Occipital lobe (tissue), 2 donors: ENCODE data around the gene MICAL2. TPM values are rescaled to one million over a fixed set of nuclear protein-coding genes. Genes with fewer than 3 reads are reported as not detected.

ENCODE experiments used
- DNase-seq: peaks from one replicate; lab custom pipeline; 2025; lab: John Stamatoyannopoulos, UW
- total RNA-seq: library from RNA; depleted of rRNA; stranded (reverse); fragments of >200 nt; gene quantifications from one replicate; pipeline ENCODE4 v1.2.3, GENCODE V29; 2014

The MICAL2 gene
- total RNA-seq, 1 donor from 2014 or later = 28.2 TPM

GRCh38 chr11:12154871-12155668 is 44.7 kb downstream of the MICAL2 start:
- no peak for DNase-seq

- DNase-seq = no peak
Observed at GRCh38 chr11:12155696-12156095, 45.3 kb downstream of the MICAL2 start.

GRCh38 chr11:12156301-12157140 is 46.1 kb downstream of the MICAL2 start:
- no peak for DNase-seq

DNA sequence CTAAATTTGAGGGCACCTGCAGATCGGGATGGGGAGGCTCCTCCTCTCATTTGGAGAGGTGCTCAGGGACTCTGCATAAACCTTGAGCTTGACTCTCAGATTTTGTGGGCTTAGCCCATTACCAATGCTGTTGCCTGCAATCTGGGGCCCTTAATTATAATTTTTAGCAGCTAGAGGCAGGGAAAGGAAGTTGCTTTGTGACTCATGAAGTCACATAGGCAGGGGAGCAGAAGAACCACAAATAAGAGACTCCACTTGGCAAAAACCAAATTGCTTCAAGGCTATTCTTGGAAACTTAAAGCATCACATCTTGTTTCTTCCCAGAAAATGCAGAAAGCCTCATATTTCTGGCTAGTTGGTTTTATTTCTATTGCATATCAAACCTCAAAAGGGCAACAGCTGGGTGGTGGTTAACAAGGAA is 46.9 kb downstream of the MICAL2 start:
- no peak for DNase-seq

DNA sequence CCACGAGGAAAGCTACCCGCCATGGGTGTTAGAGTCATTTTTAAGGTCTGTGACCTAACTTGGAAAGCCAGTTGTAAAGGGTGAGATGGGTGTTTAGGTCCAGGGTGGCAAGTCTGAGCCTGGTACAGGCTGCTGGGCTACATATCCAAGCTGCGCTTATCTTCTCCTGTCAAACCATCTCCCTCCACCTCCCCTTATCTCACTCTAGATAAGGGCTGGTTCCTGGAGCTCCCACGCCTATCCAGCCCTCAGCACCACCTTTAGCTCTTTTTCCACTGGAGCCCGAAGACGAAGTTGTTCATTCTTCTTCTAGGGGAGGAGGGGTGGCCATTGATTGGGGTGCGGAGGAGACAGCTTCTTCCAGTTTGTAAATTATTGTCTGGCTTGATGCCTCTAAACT is 48.5 kb downstream of the MICAL2 start:
- no peak for DNase-seq

GRCh38 chr11:12159351-12160099 is 49.1 kb downstream of the MICAL2 start:
- peak; percentile 77 for DNase-seq

DNA sequence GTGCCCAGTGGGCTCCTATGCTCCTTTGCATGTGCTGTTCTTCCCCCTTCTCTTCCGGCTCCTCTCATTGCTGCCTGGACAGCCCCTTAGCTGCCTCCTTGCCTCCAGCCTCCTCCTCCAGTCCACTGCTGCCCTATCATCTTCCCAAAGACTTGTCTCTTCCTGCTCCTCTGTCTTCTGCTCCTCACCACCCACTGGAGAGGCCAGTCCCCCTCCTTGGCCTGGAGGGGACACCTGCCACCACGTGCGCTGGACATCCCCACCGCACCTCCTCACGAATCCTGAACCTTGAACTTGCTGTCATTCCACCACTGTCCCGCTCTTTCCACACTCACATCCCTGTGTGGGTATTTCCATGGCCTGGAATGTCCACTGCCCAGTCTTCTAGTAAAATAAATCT is 49.8 kb downstream of the MICAL2 start:
- DNase-seq = no peak

GRCh38 chr11:12160680-12161079 is 50.3 kb downstream of the MICAL2 start:
- no peak for DNase-seq

GRCh38 chr11:12161137-12161536 is 50.7 kb downstream of the MICAL2 start:
- no peak for DNase-seq

GRCh38 chr11:12161603-12162350 is 51.4 kb downstream of the MICAL2 start:
- no peak for DNase-seq

DNA sequence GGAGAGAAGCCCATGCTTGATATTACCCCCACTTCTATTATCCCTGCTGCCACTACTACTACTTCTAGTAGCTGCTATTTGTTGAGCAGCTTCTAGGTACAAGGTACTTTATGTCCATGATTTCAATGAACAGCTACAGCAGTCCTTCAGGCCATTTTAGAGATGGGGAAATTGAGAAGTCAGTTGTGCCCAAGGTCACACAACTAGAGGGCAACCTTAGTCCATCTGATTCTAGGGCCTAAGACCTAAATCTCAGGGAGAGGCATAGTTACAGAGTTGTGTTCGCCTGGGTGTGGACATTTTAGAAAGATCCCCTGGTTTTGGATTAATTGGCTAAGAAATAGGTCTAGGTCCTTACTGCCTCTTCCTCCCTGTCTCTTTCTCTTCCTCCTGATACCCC is 52.3 kb downstream of the MICAL2 start:
- DNase-seq = no peak

DNA sequence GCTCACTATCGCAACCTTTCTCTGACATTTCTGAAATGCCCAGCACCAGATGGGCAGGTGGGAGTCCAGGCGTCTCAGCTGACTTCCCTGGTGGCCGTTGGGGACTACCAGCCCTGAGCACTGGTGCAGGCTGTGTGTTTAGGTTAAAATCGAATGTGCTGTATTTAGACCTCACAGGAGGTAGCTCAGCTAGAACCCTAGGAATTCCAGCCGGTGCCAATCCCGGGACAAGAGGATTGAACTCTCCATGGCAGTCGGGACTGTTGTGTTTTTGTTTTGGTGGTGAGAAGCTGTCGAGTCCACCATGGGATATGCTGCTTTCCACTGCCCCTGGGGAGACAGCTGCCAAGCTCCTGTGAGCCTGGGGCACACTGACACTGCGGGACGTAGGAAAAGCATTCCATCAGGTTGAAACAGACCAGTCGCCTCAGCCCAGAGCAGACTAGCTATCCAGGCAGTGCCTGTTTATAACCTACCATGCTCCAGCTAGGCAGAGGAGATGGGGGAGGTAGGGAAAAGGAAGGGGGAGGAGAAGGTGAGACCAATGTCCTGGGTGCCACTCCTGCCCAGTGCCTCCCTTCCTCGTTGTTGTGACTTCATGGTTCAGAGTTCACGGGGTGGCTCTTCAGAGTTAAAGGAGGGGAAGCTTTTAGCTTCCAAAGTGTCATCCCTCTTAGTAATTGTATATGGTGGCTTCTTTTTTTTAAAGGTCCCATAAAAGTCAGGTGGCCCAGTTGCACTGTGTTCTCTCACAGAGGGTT is 53.0 kb downstream of the MICAL2 start:
- DNase-seq = no peak

GRCh38 chr11:12164061-12165014 is 53.9 kb downstream of the MICAL2 start:
- no peak for DNase-seq

DNA sequence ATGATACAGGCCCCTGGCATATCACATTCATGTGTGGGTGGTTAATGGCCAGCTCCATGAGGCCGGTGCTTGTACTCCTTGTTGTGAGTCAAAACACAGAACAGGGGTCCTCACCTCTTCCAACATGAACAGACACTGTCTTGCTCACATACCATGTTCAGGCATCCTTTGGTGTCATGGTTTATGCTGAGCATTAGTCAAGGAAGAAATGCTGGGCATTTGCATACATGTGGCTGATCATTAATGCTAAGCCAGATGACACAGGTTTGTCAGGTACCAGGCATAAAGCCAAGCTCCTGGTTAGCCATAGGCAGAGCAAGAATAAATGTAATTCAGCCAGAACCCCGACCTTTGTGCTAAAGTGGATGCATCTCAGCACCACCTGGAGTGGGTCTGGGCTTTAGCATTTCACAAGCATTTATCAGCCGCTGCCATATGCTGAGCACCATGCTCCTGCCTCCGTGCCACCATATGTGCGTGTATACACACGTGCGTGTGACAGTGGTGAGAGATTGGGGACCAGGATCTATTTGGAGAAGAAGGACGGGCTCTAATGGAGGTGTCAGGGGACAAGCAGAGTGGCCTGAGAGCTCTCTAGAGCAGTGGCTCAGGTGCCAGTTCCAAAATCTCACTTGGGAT is 55.0 kb downstream of the MICAL2 start:
- DNase-seq = no peak

- DNase-seq = no peak
Observed at GRCh38 chr11:12166299-12167060, 56.1 kb downstream of the MICAL2 start.

GRCh38 chr11:12167061-12168000 is 56.9 kb downstream of the MICAL2 start:
- DNase-seq = no peak

- no peak for DNase-seq
Observed at GRCh38 chr11:12168114-12168513, 57.7 kb downstream of the MICAL2 start.
